Measurements from ENCODE around the gene DSG4.

DSG4 gene

DNA sequence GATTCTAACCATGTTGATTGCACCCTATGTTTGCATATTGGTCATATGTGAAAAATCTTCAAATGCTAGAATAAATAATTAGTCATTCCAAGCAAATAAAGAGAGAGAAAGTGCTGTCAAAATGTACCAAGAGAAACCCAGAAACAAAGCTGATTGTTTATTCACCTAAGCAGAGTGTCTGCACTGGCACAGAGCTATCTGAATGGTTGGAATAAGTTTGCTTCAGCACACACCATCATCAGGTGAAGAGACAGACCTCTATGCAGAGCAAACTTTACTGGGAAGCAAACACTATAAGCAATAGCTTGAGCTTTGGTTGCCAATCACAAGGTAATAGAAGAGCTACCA, 25.4 kb downstream of the DSG4 start:
- POLR2A ChIA-PET = no interaction called here
- DNase-seq (ENCODE audit: low read depth, low spot score) = no peak
- TF ChIP-seq, protein P1, sequence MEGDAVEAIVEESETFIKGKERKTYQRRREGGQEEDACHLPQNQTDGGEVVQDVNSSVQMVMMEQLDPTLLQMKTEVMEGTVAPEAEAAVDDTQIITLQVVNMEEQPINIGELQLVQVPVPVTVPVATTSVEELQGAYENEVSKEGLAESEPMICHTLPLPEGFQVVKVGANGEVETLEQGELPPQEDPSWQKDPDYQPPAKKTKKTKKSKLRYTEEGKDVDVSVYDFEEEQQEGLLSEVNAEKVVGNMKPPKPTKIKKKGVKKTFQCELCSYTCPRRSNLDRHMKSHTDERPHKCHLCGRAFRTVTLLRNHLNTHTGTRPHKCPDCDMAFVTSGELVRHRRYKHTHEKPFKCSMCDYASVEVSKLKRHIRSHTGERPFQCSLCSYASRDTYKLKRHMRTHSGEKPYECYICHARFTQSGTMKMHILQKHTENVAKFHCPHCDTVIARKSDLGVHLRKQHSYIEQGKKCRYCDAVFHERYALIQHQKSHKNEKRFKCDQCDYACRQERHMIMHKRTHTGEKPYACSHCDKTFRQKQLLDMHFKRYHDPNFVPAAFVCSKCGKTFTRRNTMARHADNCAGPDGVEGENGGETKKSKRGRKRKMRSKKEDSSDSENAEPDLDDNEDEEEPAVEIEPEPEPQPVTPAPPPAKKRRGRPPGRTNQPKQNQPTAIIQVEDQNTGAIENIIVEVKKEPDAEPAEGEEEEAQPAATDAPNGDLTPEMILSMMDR (IDR thresholded peaks at IDR 0.05; ENCODE audit: insufficient read depth, low read length, missing control alignments) = no peak
- H3K4me3 ChIP-seq (ENCODE audit: low read depth, low read length) = no peak overlapping the region
- CTCF ChIA-PET = no interaction called here

DNA sequence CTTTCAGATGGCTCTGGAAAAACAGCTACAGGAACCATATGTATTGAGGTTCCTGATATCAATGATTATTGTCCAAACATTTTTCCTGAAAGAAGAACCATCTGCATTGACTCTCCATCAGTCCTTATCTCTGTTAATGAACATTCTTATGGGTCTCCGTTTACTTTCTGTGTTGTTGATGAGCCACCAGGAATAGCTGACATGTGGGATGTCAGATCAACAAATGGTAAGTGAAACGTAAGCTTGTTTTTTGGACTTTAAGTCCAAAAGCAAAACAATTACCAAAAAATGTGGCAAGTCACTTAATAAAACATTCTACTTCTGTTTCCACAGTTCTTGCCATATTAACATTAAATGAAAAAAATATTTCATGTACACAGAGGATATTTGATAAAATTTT, 26.8 kb downstream of the DSG4 start:
- no peak for DNase-seq (ENCODE audit: low read depth, low spot score)
- POLR2A ChIA-PET = no interaction called here
- CTCF ChIA-PET = no interaction called here
- no peak overlapping the region for H3K4me3 ChIP-seq (ENCODE audit: low read depth, low read length)
- TF ChIP-seq, protein P1 (IDR thresholded peaks at IDR 0.05; ENCODE audit: insufficient read depth, low read length, missing control alignments) = no peak

DNA sequence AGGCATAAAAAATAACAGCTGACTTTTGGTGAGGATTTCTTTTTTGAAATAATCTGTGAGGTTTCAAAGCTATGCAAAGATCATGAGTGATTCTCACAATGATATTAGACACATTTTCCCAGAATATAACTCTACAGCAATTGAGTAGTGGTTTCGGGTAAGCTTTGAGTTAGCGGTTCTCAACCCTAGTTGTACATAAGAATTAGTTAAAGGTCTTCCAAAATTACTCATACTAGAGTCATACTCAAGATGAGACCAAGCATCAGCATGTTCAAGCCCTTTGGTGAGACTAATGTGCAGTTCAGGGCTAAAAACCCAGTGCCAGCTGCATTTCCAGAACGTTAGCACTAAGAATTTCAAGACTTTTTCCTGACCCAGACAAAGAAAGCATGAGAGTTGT, 31.1 kb downstream of the DSG4 start:
- POLR2A ChIA-PET = no interaction called here
- TF ChIP-seq, protein P1 (IDR thresholded peaks at IDR 0.05; ENCODE audit: insufficient read depth, low read length, missing control alignments) = no peak
- CTCF ChIA-PET = no interaction called here
- no peak for DNase-seq (ENCODE audit: low read depth, low spot score)
- no peak overlapping the region for H3K4me3 ChIP-seq (ENCODE audit: low read depth, low read length)

DNA sequence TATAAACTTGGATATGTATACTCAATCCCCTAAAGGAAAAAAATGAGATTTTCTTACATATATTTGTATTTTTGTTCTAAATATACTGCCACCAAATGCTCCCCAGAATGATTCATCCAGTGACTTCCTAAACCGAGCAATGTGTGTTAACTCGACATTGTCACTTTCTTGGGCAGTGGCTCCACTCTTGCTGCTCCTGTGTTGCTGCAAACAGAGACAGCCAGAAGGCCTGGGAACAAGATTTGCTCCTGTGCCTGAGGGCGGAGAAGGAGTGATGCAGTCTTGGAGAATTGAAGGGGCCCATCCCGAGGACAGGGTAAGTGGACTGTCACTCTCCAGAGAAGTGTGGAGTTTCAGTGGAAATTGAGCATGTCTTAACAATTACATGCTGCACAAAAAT, 32.7 kb downstream of the DSG4 start:
- ChIA-PET POLR2A (no interaction called here), CTCF (no interaction called here)
- TF ChIP-seq, protein P1 (IDR thresholded peaks at IDR 0.05; ENCODE audit: insufficient read depth, low read length, missing control alignments) = no peak
- DNase-seq (ENCODE audit: low read depth, low spot score) = no peak
- no peak overlapping the region for H3K4me3 ChIP-seq (ENCODE audit: low read depth, low read length)

DNA sequence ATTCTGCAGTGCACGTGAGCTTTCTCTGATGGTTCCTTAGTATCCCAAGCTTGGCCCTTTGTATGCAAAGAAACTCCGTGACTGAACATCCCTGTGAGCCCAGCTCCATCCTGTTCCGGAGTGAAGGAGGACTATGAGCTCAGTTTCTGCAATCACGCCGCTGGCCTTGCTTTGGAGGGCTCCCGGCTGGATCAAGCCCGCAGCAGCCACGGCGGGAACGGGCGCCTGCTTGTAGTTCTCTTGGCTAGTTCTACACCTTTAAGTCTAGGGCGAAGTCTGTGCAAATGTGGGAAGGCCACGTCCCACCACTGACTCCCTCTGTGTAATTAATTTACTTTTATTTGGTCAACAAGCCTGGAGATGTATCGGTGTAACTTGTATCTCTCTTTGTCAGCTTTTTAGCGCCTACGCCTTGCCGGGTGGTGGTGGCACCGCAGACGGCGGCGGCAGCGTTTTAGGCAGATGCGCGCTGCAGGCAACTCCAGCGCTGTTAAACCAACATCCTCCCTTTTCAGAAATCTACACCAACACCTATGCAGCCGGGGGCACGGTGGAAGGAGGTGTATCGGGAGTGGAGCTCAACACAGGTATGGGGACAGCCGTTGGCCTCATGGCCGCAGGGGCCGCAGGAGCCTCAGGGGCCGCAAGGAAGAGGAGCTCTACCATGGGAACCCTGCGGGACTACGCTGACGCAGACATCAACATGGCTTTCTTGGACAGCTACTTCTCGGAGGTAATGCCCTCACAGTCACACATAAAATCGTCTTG, 34.3 kb downstream of the DSG4 start:
- POLR2A ChIA-PET = no interaction called here
- CTCF ChIA-PET = no interaction called here
- DNase-seq (ENCODE audit: low read depth, low spot score) = no peak
- no peak overlapping the region for H3K4me3 ChIP-seq (ENCODE audit: low read depth, low read length)
- TF ChIP-seq, protein P1 (IDR thresholded peaks at IDR 0.05; ENCODE audit: insufficient read depth, low read length, missing control alignments) = no peak

DNA sequence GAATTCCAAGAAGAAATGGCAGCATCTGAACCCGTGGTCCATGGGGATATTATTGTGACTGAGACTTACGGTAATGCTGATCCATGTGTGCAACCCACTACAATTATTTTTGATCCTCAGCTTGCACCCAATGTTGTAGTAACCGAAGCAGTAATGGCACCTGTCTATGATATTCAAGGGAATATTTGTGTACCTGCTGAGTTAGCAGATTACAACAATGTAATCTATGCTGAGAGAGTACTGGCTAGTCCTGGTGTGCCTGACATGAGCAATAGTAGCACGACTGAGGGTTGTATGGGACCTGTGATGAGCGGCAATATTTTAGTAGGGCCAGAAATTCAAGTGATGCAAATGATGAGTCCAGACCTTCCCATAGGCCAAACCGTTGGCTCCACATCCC, 36.6 kb downstream of the DSG4 start:
- ChIA-PET CTCF (no interaction called here), POLR2A (no interaction called here)
- H3K4me3 ChIP-seq (ENCODE audit: low read depth, low read length) = no peak overlapping the region
- no peak for DNase-seq (ENCODE audit: low read depth, low spot score)
- TF ChIP-seq, protein P1 (IDR thresholded peaks at IDR 0.05; ENCODE audit: insufficient read depth, low read length, missing control alignments) = no peak
